ENCODE results near the gene PRDM1.

The PRDM1 gene

DNA sequence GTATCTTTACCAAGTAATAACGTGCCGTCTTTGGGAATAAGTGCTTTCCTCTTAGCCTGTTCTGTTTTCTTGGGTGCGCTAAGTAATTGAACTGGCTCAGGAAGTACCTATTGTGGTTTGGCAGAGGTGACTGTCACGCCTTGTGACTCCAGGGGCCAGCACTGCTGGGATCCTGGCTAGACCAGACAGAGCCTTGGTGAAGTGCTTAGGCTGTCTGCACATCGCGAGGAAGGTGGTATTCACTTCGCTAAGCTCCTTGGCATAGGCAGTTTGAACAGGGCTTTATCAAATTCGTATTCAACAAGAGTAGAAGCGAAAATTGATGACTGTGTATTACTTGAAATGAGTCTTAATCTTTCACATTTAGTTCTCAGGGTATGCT lies 17.6 kb downstream of the PRDM1 start:
- Histone ChIP-seq H3K9me3 (ENCODE audit: insufficient read depth, low read length, severe bottlenecking) (no peaks in the 10 kb centered on the region), H3K4me1 (ENCODE audit: insufficient read depth, low read length) (peaks cover 7% of the 10 kb centered on the region), H3K79me2 (ENCODE audit: insufficient read depth, low read length) (no peaks in the 10 kb centered on the region), H3K27ac (ENCODE audit: low read length) (no peak overlapping the region), H3K4me2 (ENCODE audit: insufficient read depth, low read length) (no peak overlapping the region), H3K9ac (ENCODE audit: low read depth, low read length) (no peak overlapping the region), H3K4me3 (ENCODE audit: low read depth in 1 of 2, low read length in 2 of 2) (no peak overlapping the region), H3K36me3 (ENCODE audit: insufficient read depth, low read length) (peaks cover 43% of the 10 kb centered on the region), H4K20me1 (ENCODE audit: insufficient read depth, low read length) (no peaks in the 10 kb centered on the region), H3K27me3 (ENCODE audit: insufficient read depth, low read length, poor library complexity) (no peaks in the 10 kb centered on the region), H2AFZ (ENCODE audit: low read depth, low read length) (no peak overlapping the region)
- DNase-seq (no peak), ATAC-seq (ENCODE audit: insufficient read depth, low read depth) (peak; percentile 67)
- TF ChIP-seq, protein P1, sequence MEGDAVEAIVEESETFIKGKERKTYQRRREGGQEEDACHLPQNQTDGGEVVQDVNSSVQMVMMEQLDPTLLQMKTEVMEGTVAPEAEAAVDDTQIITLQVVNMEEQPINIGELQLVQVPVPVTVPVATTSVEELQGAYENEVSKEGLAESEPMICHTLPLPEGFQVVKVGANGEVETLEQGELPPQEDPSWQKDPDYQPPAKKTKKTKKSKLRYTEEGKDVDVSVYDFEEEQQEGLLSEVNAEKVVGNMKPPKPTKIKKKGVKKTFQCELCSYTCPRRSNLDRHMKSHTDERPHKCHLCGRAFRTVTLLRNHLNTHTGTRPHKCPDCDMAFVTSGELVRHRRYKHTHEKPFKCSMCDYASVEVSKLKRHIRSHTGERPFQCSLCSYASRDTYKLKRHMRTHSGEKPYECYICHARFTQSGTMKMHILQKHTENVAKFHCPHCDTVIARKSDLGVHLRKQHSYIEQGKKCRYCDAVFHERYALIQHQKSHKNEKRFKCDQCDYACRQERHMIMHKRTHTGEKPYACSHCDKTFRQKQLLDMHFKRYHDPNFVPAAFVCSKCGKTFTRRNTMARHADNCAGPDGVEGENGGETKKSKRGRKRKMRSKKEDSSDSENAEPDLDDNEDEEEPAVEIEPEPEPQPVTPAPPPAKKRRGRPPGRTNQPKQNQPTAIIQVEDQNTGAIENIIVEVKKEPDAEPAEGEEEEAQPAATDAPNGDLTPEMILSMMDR (IDR thresholded peaks at IDR 0.05; ENCODE audit: borderline replicate concordance, extremely low read depth, low read length, poor library complexity, severe bottlenecking) = no peak
- TF ChIP-seq EZH2 (IDR thresholded peaks at IDR 0.05; ENCODE audit: borderline replicate concordance, low read depth, low read length, severe bottlenecking) = no peak

DNA sequence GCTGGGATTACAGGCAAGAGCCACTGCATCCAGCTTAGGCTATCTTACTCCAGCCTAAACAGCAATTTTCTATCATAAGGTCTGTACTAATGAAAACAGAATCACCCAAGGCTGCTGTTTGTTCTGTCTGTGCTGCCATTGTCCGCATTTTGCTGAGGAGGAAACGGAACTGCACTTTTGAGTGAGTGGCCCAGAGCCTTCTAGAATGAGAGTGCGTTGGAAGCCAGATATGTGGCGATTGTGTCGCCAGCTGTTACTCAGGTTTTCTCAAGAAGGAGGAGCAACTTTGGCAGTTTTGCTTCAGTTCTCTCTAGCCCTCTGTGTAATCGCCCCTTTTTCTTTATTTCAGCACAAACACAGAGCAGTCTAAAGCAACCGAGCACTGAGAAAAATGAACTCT lies 18.3 kb downstream of the PRDM1 start:
- Histone ChIP-seq H3K9ac (ENCODE audit: low read depth, low read length) (no peak overlapping the region), H4K20me1 (ENCODE audit: insufficient read depth, low read length) (no peaks in the 10 kb centered on the region), H3K4me2 (ENCODE audit: insufficient read depth, low read length) (no peak overlapping the region), H3K36me3 (ENCODE audit: insufficient read depth, low read length) (peaks cover 37% of the 10 kb centered on the region), H3K4me1 (ENCODE audit: insufficient read depth, low read length) (peaks cover 6% of the 10 kb centered on the region), H3K4me3 (ENCODE audit: low read depth in 1 of 2, low read length in 2 of 2) (no peak overlapping the region), H2AFZ (ENCODE audit: low read depth, low read length) (no peak overlapping the region), H3K27me3 (ENCODE audit: insufficient read depth, low read length, poor library complexity) (no peaks in the 10 kb centered on the region), H3K79me2 (ENCODE audit: insufficient read depth, low read length) (no peaks in the 10 kb centered on the region), H3K27ac (ENCODE audit: low read length) (no peak overlapping the region), H3K9me3 (ENCODE audit: insufficient read depth, low read length, severe bottlenecking) (no peaks in the 10 kb centered on the region)
- DNase-seq (no peak), ATAC-seq (ENCODE audit: insufficient read depth, low read depth) (no peak)
- no peak for TF ChIP-seq EZH2 (IDR thresholded peaks at IDR 0.05; ENCODE audit: borderline replicate concordance, low read depth, low read length, severe bottlenecking)
- TF ChIP-seq, protein P1 (IDR thresholded peaks at IDR 0.05; ENCODE audit: borderline replicate concordance, extremely low read depth, low read length, poor library complexity, severe bottlenecking) = no peak

DNA sequence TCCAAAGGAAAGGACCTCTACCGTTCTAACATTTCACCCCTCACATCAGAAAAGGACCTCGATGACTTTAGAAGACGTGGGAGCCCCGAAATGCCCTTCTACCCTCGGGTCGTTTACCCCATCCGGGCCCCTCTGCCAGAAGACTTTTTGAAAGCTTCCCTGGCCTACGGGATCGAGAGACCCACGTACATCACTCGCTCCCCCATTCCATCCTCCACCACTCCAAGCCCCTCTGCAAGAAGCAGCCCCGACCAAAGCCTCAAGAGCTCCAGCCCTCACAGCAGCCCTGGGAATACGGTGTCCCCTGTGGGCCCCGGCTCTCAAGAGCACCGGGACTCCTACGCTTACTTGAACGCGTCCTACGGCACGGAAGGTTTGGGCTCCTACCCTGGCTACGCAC lies 18.8 kb downstream of the PRDM1 start:
- H3K79me2 ChIP-seq (ENCODE audit: insufficient read depth, low read length) = no peaks in the 10 kb centered on the region
- peaks cover 37% of the 10 kb centered on the region for H3K36me3 ChIP-seq (ENCODE audit: insufficient read depth, low read length)
- no peak overlapping the region for H3K9ac ChIP-seq (ENCODE audit: low read depth, low read length)
- no peak overlapping the region for H3K4me3 ChIP-seq (ENCODE audit: low read depth in 1 of 2, low read length in 2 of 2)
- H4K20me1 ChIP-seq (ENCODE audit: insufficient read depth, low read length) = no peaks in the 10 kb centered on the region
- peaks cover 6% of the 10 kb centered on the region for H3K4me1 ChIP-seq (ENCODE audit: insufficient read depth, low read length)
- DNase-seq (no peak), ATAC-seq (ENCODE audit: insufficient read depth, low read depth) (no peak)
- H3K9me3 ChIP-seq (ENCODE audit: insufficient read depth, low read length, severe bottlenecking) = no peaks in the 10 kb centered on the region
- no peak for TF ChIP-seq EZH2 (IDR thresholded peaks at IDR 0.05; ENCODE audit: borderline replicate concordance, low read depth, low read length, severe bottlenecking)
- TF ChIP-seq, protein P1 (IDR thresholded peaks at IDR 0.05; ENCODE audit: borderline replicate concordance, extremely low read depth, low read length, poor library complexity, severe bottlenecking) = no peak
- no peak overlapping the region for H3K4me2 ChIP-seq (ENCODE audit: insufficient read depth, low read length)
- H3K27me3 ChIP-seq (ENCODE audit: insufficient read depth, low read length, poor library complexity) = no peaks in the 10 kb centered on the region
- H3K27ac ChIP-seq (ENCODE audit: low read length) = no peak overlapping the region
- no peak overlapping the region for H2AFZ ChIP-seq (ENCODE audit: low read depth, low read length)

DNA sequence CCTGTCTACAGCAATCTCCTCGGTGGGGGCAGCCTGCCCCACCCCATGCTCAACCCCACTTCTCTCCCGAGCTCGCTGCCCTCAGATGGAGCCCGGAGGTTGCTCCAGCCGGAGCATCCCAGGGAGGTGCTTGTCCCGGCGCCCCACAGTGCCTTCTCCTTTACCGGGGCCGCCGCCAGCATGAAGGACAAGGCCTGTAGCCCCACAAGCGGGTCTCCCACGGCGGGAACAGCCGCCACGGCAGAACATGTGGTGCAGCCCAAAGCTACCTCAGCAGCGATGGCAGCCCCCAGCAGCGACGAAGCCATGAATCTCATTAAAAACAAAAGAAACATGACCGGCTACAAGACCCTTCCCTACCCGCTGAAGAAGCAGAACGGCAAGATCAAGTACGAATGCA lies 19.4 kb downstream of the PRDM1 start:
- H3K27ac ChIP-seq (ENCODE audit: low read length) = no peak overlapping the region
- H3K4me3 ChIP-seq (ENCODE audit: low read depth in 1 of 2, low read length in 2 of 2) = no peak overlapping the region
- H3K4me2 ChIP-seq (ENCODE audit: insufficient read depth, low read length) = no peak overlapping the region
- TF ChIP-seq, protein P1 (IDR thresholded peaks at IDR 0.05; ENCODE audit: borderline replicate concordance, extremely low read depth, low read length, poor library complexity, severe bottlenecking) = no peak
- TF ChIP-seq EZH2 (IDR thresholded peaks at IDR 0.05; ENCODE audit: borderline replicate concordance, low read depth, low read length, severe bottlenecking) = no peak
- peaks cover 6% of the 10 kb centered on the region for H3K4me1 ChIP-seq (ENCODE audit: insufficient read depth, low read length)
- no peak for ATAC-seq (ENCODE audit: insufficient read depth, low read depth)
- DNase-seq = no peak
- no peaks in the 10 kb centered on the region for H3K9me3 ChIP-seq (ENCODE audit: insufficient read depth, low read length, severe bottlenecking)
- H3K27me3 ChIP-seq (ENCODE audit: insufficient read depth, low read length, poor library complexity) = no peaks in the 10 kb centered on the region
- no peak overlapping the region for H3K9ac ChIP-seq (ENCODE audit: low read depth, low read length)
- no peaks in the 10 kb centered on the region for H3K79me2 ChIP-seq (ENCODE audit: insufficient read depth, low read length)
- H2AFZ ChIP-seq (ENCODE audit: low read depth, low read length) = no peak overlapping the region
- H4K20me1 ChIP-seq (ENCODE audit: insufficient read depth, low read length) = no peaks in the 10 kb centered on the region
- H3K36me3 ChIP-seq (ENCODE audit: insufficient read depth, low read length) = peaks cover 36% of the 10 kb centered on the region

Data from DND-41 (cell line).